Muscle layer of duodenum (tissue), 2 donors: ENCODE data around the gene GAB3.
"Not testable (repeated sequence)": the region's sequence is repeated elsewhere in the genome, so short reads cannot be mapped to it uniquely, and the experiment has no call there.

Experiments used
- H3K27ac ChIP-seq: one replicate; pipeline ENCODE4 v1.7.0; 2013; ENCODE audit warnings: mild to moderate bottlenecking, low read length
- H3K27me3 ChIP-seq: one replicate; pipeline ENCODE4 v1.7.0; 2013; ENCODE audit warnings: low read depth, mild to moderate bottlenecking, control low read depth, low read length
- H3K36me3 ChIP-seq, 2 donors: one replicate each; pipeline ENCODE4 v1.7.0; 2013; ENCODE audit warnings: low read length in 2 of 2, control low read depth in 1 of 2, mild to moderate bottlenecking in 1 of 2; ENCODE audit not compliant: insufficient read depth in 2 of 2, control insufficient read depth in 1 of 2
- H3K4me1 ChIP-seq, 2 donors: one replicate each; pipeline ENCODE4 v1.7.0; 2013; ENCODE audit warnings: low read length in 2 of 2, mild to moderate bottlenecking in 2 of 2, control low read depth in 1 of 2, moderate library complexity in 1 of 2; ENCODE audit not compliant: insufficient read depth in 2 of 2, control insufficient read depth in 1 of 2
- H3K4me3 ChIP-seq, 2 donors: one replicate each; pipeline ENCODE4 v1.7.0; 2013; ENCODE audit warnings: low read length in 2 of 2, low read depth in 1 of 2, mild to moderate bottlenecking in 1 of 2
- H3K9me3 ChIP-seq, 2 donors: one replicate each; pipeline ENCODE4 v1.7.0; 2013; ENCODE audit warnings: low read length in 2 of 2, control low read depth in 1 of 2, mild to moderate bottlenecking in 1 of 2; ENCODE audit not compliant: control insufficient read depth in 1 of 2
- donor health status: healthy.

Gene GAB3

GRCh38 chrX:154672084-154672483, 78.8 kb downstream of the GAB3 start:
- H3K4me3 ChIP-seq, H3K36me3 ChIP-seq, H3K9me3 ChIP-seq, H3K27ac ChIP-seq, H3K4me1 ChIP-seq, H3K27me3 ChIP-seq: not testable (repeated sequence)

DNA sequence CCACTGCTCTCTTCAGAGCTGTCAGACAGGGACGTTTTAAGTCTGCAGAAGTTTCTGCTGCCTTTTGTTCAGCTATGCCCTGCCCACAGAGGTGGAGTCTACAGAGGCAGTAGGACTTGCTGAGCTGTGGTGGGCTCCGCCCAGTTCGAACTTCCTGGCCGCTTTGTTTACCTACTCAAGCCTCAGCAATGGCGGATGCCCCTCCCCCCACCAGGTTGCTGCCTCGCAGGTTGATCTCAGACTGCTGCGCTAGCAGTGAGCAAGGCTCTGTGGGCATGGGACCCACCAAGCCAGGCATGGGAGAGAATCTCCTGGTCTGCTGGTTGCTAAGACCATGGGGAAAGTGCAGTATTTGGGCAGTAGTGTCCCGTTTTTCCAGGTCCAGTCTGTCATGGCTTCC, 80.0 kb downstream of the GAB3 start:
- H3K4me3 ChIP-seq, H3K27ac ChIP-seq, H3K36me3 ChIP-seq, H3K27me3 ChIP-seq, H3K9me3 ChIP-seq, H3K4me1 ChIP-seq: not testable (repeated sequence)

GRCh38 chrX:154661899-154662298, 89.0 kb downstream of the GAB3 start:
- Histone ChIP-seq H3K27me3 (no peaks in the 10 kb centered on the region), H3K9me3 (no peaks in the 10 kb centered on the region), H3K4me1 (no peaks in the 10 kb centered on the region), H3K27ac (no peak overlapping the region), H3K4me3 (no peak overlapping the region), H3K36me3 (no peaks in the 10 kb centered on the region)

DNA sequence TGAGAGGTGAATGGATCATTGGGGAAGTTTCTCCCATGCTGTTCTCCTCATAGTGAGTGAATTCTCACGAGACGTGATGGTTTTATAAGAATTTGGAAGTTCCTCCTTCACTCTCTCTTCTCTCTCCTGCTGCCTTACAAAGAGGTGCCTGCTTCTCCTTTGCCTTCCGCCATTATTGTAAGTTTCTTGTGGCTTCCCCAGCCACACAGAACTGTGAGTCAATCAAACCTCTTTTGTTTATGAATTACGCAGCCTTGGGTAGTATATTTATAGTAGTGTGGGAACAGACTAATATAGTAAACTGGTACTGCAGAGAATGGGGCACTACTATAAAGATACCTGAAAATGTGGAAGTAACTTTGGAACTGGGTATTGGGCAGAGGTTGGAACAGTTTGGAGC, 89.7 kb downstream of the GAB3 start:
- Histone ChIP-seq H3K4me1 (no peaks in the 10 kb centered on the region), H3K4me3 (no peak overlapping the region), H3K27me3 (no peaks in the 10 kb centered on the region), H3K27ac (no peak overlapping the region), H3K36me3 (no peaks in the 10 kb centered on the region), H3K9me3 (no peaks in the 10 kb centered on the region)

DNA sequence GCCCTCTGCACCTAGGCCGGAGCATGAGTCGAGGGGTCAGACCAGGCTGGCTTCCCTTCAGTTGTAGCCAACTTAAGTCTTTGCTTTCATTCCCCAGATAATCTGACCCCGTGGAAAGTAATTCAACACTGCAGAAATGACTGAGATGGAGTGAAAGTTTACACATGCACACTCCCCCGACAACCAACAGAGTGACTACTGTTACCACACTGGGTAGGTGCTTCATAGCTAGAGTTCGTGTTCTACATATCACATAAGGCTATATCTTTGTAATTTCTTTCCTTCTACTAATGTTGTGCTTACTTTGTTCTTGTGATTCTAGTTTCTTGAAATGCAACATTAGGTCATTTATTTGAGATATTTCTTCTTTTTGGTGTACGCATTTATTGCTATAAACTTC, 90.3 kb downstream of the GAB3 start:
- no peak overlapping the region for H3K4me3 ChIP-seq
- no peaks in the 10 kb centered on the region for H3K27me3 ChIP-seq
- H3K4me1 ChIP-seq: no peaks in the 10 kb centered on the region
- H3K36me3 ChIP-seq: no peaks in the 10 kb centered on the region
- H3K9me3 ChIP-seq: no peaks in the 10 kb centered on the region
- no peak overlapping the region for H3K27ac ChIP-seq

DNA sequence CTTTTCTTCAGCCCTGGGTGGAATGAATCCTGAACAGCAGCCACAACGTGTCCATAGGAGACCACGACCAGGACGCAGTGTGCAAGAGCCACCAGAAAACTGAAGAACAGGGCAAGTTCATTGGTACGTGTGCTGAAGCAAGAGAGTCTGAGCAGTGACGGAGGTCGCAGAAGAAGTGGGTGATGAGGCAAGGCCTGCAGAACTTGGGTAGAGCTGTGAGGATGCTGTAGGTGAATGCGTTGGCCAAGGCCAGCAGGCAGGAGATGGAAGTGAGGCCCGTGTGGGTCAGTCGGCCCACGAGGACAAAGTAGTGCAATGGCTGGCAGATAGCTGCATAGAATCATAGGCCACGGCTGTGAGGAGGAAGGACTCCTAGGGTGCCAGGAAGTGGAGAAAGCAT, 91.9 kb downstream of the GAB3 start:
- Histone ChIP-seq H3K9me3 (no peaks in the 10 kb centered on the region), H3K27me3 (no peaks in the 10 kb centered on the region), H3K36me3 (no peaks in the 10 kb centered on the region), H3K4me1 (no peaks in the 10 kb centered on the region), H3K27ac (no peak overlapping the region), H3K4me3 (no peak overlapping the region)

DNA sequence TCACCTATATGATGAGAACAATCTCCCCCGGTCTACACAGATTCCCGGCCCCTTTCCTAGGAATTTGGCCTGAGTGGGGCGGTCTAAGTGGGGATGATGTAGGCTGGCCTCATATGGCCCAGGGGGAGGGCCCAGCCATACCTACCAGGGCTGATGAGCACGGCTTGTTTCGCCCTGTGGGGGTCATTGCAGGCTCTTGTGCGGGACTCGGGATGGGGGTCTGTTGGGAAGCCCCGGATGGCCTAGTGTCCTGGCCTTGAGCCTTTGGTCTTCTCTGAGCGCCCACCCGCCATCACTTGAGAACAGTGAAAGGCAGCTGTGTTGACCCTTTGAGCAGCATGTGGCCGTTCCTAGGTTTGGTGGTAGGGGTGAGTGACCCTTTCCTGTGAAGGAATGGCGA, 92.7 kb downstream of the GAB3 start:
- no peaks in the 10 kb centered on the region for H3K4me1 ChIP-seq
- H3K27ac ChIP-seq: no peak overlapping the region
- H3K36me3 ChIP-seq: no peaks in the 10 kb centered on the region
- no peaks in the 10 kb centered on the region for H3K27me3 ChIP-seq
- no peak overlapping the region for H3K4me3 ChIP-seq
- no peaks in the 10 kb centered on the region for H3K9me3 ChIP-seq

DNA sequence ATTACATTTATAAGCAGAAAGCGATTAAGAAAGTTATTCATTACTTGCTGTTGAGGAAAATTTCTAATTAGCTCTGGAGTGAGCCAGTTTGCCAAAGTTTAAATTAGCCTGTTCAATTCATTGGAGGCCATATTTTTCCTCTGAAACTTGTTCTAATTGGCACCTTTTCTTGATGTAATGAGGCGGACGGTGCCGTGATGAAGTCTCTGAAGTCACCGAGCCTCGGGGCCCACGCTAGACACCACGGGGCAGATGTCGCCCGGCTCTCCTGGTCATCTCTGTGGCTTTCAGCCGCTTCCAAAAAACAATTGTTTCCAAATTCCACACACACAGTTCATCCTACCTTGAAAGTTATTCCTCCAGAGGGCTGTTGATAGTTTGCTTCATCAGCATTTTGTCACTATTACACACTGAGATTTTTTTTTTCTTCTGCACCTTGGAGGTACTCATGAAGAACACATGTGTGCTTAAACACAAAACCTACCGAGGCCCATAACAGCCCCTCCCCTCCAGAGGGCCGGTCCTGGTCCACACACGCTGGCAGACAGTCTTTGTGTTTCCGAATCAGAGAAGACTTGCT, 93.6 kb downstream of the GAB3 start:
- Histone ChIP-seq H3K9me3 (no peaks in the 10 kb centered on the region), H3K4me1 (no peaks in the 10 kb centered on the region), H3K27ac (no peak overlapping the region), H3K27me3 (no peaks in the 10 kb centered on the region), H3K4me3 (no peak overlapping the region), H3K36me3 (no peaks in the 10 kb centered on the region)

- H3K9me3 ChIP-seq: no peaks in the 10 kb centered on the region
- H3K4me1 ChIP-seq: no peaks in the 10 kb centered on the region
- no peaks in the 10 kb centered on the region for H3K36me3 ChIP-seq
- H3K27me3 ChIP-seq: no peaks in the 10 kb centered on the region
- no peak overlapping the region for H3K4me3 ChIP-seq
- H3K27ac ChIP-seq: no peak overlapping the region
These were observed 95.1 kb downstream of the GAB3 start for GRCh38 chrX:154655786-154656185.

GRCh38 chrX:154655346-154655745, 95.5 kb downstream of the GAB3 start:
- Histone ChIP-seq H3K27me3 (no peaks in the 10 kb centered on the region), H3K36me3 (no peaks in the 10 kb centered on the region), H3K27ac (no peak overlapping the region), H3K9me3 (no peaks in the 10 kb centered on the region), H3K4me3 (no peak overlapping the region), H3K4me1 (no peaks in the 10 kb centered on the region)

- H3K4me3 ChIP-seq: no peak overlapping the region
- H3K27me3 ChIP-seq: no peaks in the 10 kb centered on the region
- no peak overlapping the region for H3K27ac ChIP-seq
- no peaks in the 10 kb centered on the region for H3K36me3 ChIP-seq
- no peaks in the 10 kb centered on the region for H3K9me3 ChIP-seq
- H3K4me1 ChIP-seq: no peaks in the 10 kb centered on the region
These were observed 96.0 kb downstream of the GAB3 start for GRCh38 chrX:154654925-154655324.

DNA sequence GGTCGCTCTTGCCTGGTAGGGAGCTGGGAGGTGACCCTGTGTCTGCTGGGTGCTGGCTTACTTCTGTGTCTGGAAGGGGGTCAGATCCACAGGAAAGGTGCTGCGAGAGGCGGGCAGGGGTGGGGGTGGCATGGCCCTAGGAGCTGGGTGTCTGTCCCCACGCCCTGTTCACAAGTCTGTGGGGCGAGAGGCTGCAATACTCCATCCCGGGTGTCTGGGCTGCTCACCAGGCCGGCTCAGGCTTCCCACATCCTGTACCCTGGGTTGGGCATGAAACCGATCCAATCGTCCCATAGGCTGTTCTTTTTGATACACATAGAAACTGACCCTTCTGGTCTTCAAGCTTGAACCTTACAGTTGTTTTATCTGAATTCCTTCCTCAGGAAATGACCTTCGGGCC, 96.5 kb downstream of the GAB3 start:
- Histone ChIP-seq H3K36me3 (no peaks in the 10 kb centered on the region), H3K27ac (no peak overlapping the region), H3K9me3 (no peaks in the 10 kb centered on the region), H3K4me3 (no peak overlapping the region), H3K4me1 (no peaks in the 10 kb centered on the region), H3K27me3 (no peaks in the 10 kb centered on the region)
